AG10803 (cell line): ENCODE measurements around the gene JAM3.

Source experiments
- DNase-seq: peaks from one replicate; pipeline ENCODE4 v3.0.0; 2010; ENCODE audit warnings: low read depth
- H3K4me3 ChIP-seq: 2 replicates; pipeline ENCODE4 v1.5.1; 2011; ENCODE audit warnings: mild to moderate bottlenecking, low read length, control low read depth
- CTCF ChIP-seq: conservative IDR thresholded peaks from 2 replicates; pipeline ENCODE4 v1.5.1; 2011; ENCODE audit warnings: mild to moderate bottlenecking, low read length, control low read depth, inconsistent platforms

Gene JAM3

GRCh38 chr11:134125507-134125906 lies 56.6 kb downstream of the JAM3 start:
- no peak for DNase-seq
- peak overlapping the region; percentile 59 for H3K4me3 ChIP-seq
- TF ChIP-seq CTCF = no peak

- peak; percentile 92 for DNase-seq
- no peak overlapping the region for H3K4me3 ChIP-seq
- no peak for TF ChIP-seq CTCF
These were observed 57.4 kb downstream of the JAM3 start for GRCh38 chr11:134126217-134126822.

GRCh38 chr11:134131628-134132244 lies 62.9 kb downstream of the JAM3 start:
- H3K4me3 ChIP-seq = no peak overlapping the region
- TF ChIP-seq CTCF = no peak
- no peak for DNase-seq

DNA sequence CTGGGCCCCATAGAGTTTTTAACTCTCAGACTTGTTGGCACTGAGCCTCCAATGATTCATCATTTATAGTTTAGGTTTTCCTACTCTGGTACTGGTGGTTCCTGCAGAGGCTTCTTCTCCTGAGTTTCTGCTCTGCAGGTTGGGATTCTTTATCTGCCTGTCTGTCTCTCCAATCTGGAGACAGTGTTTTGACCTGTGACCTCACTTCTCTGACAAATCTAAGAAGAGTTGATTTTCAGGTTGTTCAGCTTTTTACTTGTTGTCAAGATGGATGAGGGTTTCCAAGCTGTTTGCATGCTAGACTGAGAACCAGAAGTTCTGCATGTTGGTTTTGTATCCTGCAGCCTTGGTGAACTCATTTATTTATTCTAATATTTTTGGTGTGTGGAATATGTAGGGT lies 63.9 kb downstream of the JAM3 start:
- no peak for DNase-seq

DNA sequence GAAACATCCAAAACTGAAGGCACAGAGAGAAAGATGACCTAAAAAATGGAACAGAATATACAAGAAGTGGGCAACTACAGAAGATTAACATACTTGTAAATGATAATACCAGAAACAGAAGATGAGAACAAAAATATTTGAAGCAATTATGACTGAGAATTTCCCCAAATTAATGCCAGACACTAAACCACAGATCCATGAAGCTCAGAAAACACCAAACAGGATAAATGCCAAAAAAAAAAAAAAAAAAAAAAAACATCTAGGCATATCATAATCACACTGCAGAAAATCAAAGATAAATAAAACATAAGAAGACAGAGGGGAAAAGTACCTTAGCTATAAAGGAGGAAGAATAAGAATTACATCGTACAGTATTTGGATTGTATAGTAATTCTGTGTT lies 65.3 kb downstream of the JAM3 start:
- DNase-seq = no peak
- no peak overlapping the region for H3K4me3 ChIP-seq
- TF ChIP-seq CTCF = no peak

More for the DNA sequence above, 63.9 kb downstream of the JAM3 start:
- TF ChIP-seq CTCF = no peak
- no peak overlapping the region for H3K4me3 ChIP-seq

GRCh38 chr11:134138376-134138775 lies 69.5 kb downstream of the JAM3 start:
- TF ChIP-seq CTCF = no peak
- no peak overlapping the region for H3K4me3 ChIP-seq
- DNase-seq = no peak

- no peak for TF ChIP-seq CTCF
- DNase-seq = no peak
- H3K4me3 ChIP-seq = no peak overlapping the region
These were observed 70.5 kb downstream of the JAM3 start for GRCh38 chr11:134139303-134139872.
